PC-9 (cell line): ENCODE results near the gene EIF1AY.

Experiments used
- CTCF ChIP-seq: fragments of 200-600 bp; sonication (generic); conservative IDR thresholded peaks from 2 replicates; pipeline ENCODE4 v1.6.1; 2017; ENCODE audit warnings: mixed run types, antibody characterized with exemption, mild to moderate bottlenecking, moderate library complexity
- EZH2 ChIP-seq: fragments of 200-600 bp; sonication (generic); IDR thresholded peaks from 2 replicates; pipeline ENCODE4 v1.8.0; 2017; ENCODE audit warnings: antibody characterized with exemption, low read depth

- TF ChIP-seq CTCF = no peak
- TF ChIP-seq EZH2 = no peak
Measured at GRCh38 chrY:20551840-20552239, 23.7 kb upstream of the EIF1AY start.
